GM12878 (cell line): ENCODE measurements around the gene ITPR3. TPM values are rescaled to one million over a fixed set of nuclear protein-coding genes. Genes with fewer than 3 reads are reported as not detected.

Experiments
- ATAC-seq: fragments of 200-7000 bp; cut with Tn5 transposase; 3 replicates; pipeline ENCODE4 v1.9.1; 2020; ENCODE audit warnings: mild to moderate bottlenecking, moderate library complexity
- BruUV-seq: library from RNA; stranded (reverse); fragments of 400-500 nt; replicated peaks from 2 replicates; lab custom pipeline; 2021; lab: Mats Ljungman, UMichigan
- CTCF ChIA-PET: fragments of 300-600 bp; sonication (Branson Sonifier 250); formaldehyde crosslinking; extraction: SDS; loops from one replicate; lab custom pipeline; 2021; ENCODE audit warnings: inconsistent platforms; lab: Yijun Ruan, JAX
- POLR2A ChIA-PET: fragments of 350-600 bp; formaldehyde crosslinking; extraction: SDS; loops from one replicate; lab custom pipeline; 2021; ENCODE audit warnings: inconsistent platforms; lab: Charles Lee
- RAD21 ChIA-PET: fragments of 300-600 bp; sonication (Branson Sonifier 250); formaldehyde crosslinking; loops from one replicate; lab custom pipeline; 2023; ENCODE audit warnings: antibody characterized with exemption; ENCODE audit not compliant: unreplicated experiment; lab: Charles Lee
- SMC1A ChIA-PET: fragments of 300-600 bp; sonication (Branson Sonifier 250); formaldehyde crosslinking; loops from one replicate; lab custom pipeline; 2023; ENCODE audit not compliant: unreplicated experiment, uncharacterized antibody; lab: Charles Lee
- DNase-seq: peaks from one replicate; pipeline ENCODE4 v3.0.0-alpha.2; 2011; ENCODE audit warnings: low read depth, low spot score
- FAIRE-seq: peaks from 3 replicates; lab custom pipeline; 2011; peaks lifted over from hg19 to GRCh38; lab: Jason Lieb, UNC
- H2AFZ ChIP-seq: 2 replicates; pipeline ENCODE4 v1.6.0; 2011; ENCODE audit warnings: low read depth, low read length, control low read depth; ENCODE audit not compliant: control insufficient read depth
- H3K27ac ChIP-seq: 2 replicates; pipeline ENCODE4 v1.5.1; 2011; ENCODE audit warnings: control low read depth; ENCODE audit not compliant: control insufficient read depth, insufficient read depth
- H3K27me3 ChIP-seq, 2 experiments: replicated peaks in 1 of 2; 2 replicates each; pipeline versions ENCODE4 v1.6.0 to v1.6.1; 2011; ENCODE audit warnings: low read length in 1 of 2; ENCODE audit not compliant: control insufficient read depth in 2 of 2, insufficient read depth in 2 of 2
- H3K36me3 ChIP-seq, 2 experiments: 2 replicates each; pipeline ENCODE4 v1.5.1; 2011; ENCODE audit warnings: low read length in 1 of 2; ENCODE audit not compliant: control insufficient read depth in 2 of 2, insufficient read depth in 2 of 2
- H3K4me1 ChIP-seq: 2 replicates; pipeline ENCODE4 v1.6.1; 2011; ENCODE audit warnings: mild to moderate bottlenecking, low read length, moderate library complexity, mixed read lengths; ENCODE audit not compliant: control insufficient read depth, insufficient read depth
- H3K4me2 ChIP-seq: 2 replicates; pipeline ENCODE4 v1.6.0; 2011; ENCODE audit warnings: control low read depth; ENCODE audit not compliant: control insufficient read depth, insufficient read depth
- H3K4me3 ChIP-seq: fragments of 200-600 bp; sonication (generic); 2 replicates; pipeline ENCODE4 v1.5.1; 2016
- H3K79me2 ChIP-seq: 2 replicates; pipeline ENCODE4 v1.6.0; 2011; ENCODE audit warnings: low read length; ENCODE audit not compliant: control insufficient read depth, insufficient read depth
- H3K9ac ChIP-seq: 2 replicates; pipeline ENCODE4 v1.8.0; 2011; ENCODE audit warnings: low read length, control low read depth, mixed read lengths; ENCODE audit not compliant: control insufficient read depth, insufficient read depth
- H3K9me3 ChIP-seq: replicated peaks from 3 replicates; pipeline ENCODE4 v1.5.1; 2011; ENCODE audit warnings: mild to moderate bottlenecking, low read length; ENCODE audit not compliant: control insufficient read depth, insufficient read depth
- H4K20me1 ChIP-seq: 2 replicates; pipeline ENCODE4 v1.6.0; 2011; ENCODE audit not compliant: control insufficient read depth, insufficient read depth
- CBFB ChIP-seq: IDR thresholded peaks from 2 replicates; pipeline ENCODE4 v1.6.1; 2016; ENCODE audit warnings: antibody characterized with exemption, low read depth
- EP300 ChIP-seq, 2 experiments: fragments of 150-350 bp in 1 of 2; IDR thresholded peaks; 2 replicates each; pipeline ENCODE4 v1.6.1; 2011 to 2012; ENCODE audit warnings: low read depth in 2 of 2, low read length in 2 of 2, borderline replicate concordance in 1 of 2, improper control_type of control experiment in 1 of 2, inconsistent platforms in 1 of 2; ENCODE audit not compliant: control insufficient read depth in 1 of 2
- GATAD2B ChIP-seq: fragments of 450-650 bp; conservative IDR thresholded peaks from 2 replicates; pipeline ENCODE4 v1.6.1; 2017; ENCODE audit warnings: low read depth, mild to moderate bottlenecking, moderate library complexity
- HDGF ChIP-seq: fragments of 450-650 bp; IDR thresholded peaks from 2 replicates; pipeline ENCODE4 v1.6.1; 2016; ENCODE audit warnings: antibody characterized with exemption
- IKZF2 ChIP-seq, 2 experiments: fragments of 450-650 bp; IDR thresholded peaks; 2 replicates each; pipeline ENCODE4 v1.6.1; 2017; ENCODE audit warnings: mild to moderate bottlenecking in 2 of 2, moderate library complexity in 2 of 2
- MYB ChIP-seq: fragments of 150-350 bp; IDR thresholded peaks from 2 replicates; pipeline ENCODE4 v1.6.1; 2014; ENCODE audit warnings: mild to moderate bottlenecking, low read depth, low read length, borderline replicate concordance
- PML ChIP-seq: IDR thresholded peaks from 2 replicates; pipeline ENCODE4 v1.6.1; 2012; ENCODE audit warnings: low read length, inconsistent platforms
- RBBP5 ChIP-seq: fragments of 200-600 bp; sonication (generic); conservative IDR thresholded peaks from 2 replicates; pipeline ENCODE4 v1.6.1; 2016
- RUNX3 ChIP-seq: IDR thresholded peaks from 2 replicates; pipeline ENCODE4 v1.6.1; 2012; ENCODE audit warnings: low read length, inconsistent platforms
- SMARCA5 ChIP-seq: fragments of 450-650 bp; IDR thresholded peaks from 2 replicates; pipeline ENCODE4 v1.6.1; 2017; ENCODE audit warnings: mild to moderate bottlenecking
- SPI1 ChIP-seq: IDR thresholded peaks from 2 replicates; pipeline ENCODE4 v1.6.1; 2011; ENCODE audit warnings: low read depth, mild to moderate bottlenecking, low read length, moderate library complexity, borderline replicate concordance; ENCODE audit not compliant: insufficient read depth
- ZNF622 ChIP-seq: fragments of 450-650 bp; IDR thresholded peaks from 2 replicates; pipeline ENCODE4 v1.6.1; 2017; ENCODE audit warnings: mild to moderate bottlenecking, inconsistent platforms
- ZSCAN29 ChIP-seq: fragments of 450-650 bp; IDR thresholded peaks from 2 replicates; pipeline ENCODE4 v1.6.1; 2017; ENCODE audit warnings: mild to moderate bottlenecking, moderate library complexity
- WGBS: methylation state at CpG from one replicate; pipeline ENCODE4 v1.1.6; 2016; ENCODE audit warnings: low lambda C conversion rate; ENCODE audit not compliant: insufficient replicate concordance, insufficient coverage; ENCODE audit errors: missing lambda C conversion rate; 5-methylcytosine and 5-hydroxymethylcytosine counted together
- in situ Hi-C: fragments of 300-500 bp; cut with MboI; formaldehyde crosslinking; loops from 9 replicates; pipeline ENCODE4 v1.14.3; 2018; ENCODE audit warnings: mixed read lengths
- intact Hi-C: fragments of 100-400 bp; cut with micrococcal nuclease; formaldehyde crosslinking; loops from one replicate; pipeline ENCODE4 v1.14.2; 2022; ENCODE audit not compliant: unreplicated experiment
- polyA plus RNA-seq, 11 experiments: library from polyadenylated mRNA; depleted of rRNA in 4 of 11; unstranded in 6 of 11; stranded (reverse) in 5 of 11; fragments of >200 nt; fragmentation: Nextera tagmentation in 4 of 11; fragmentation: Illumina TruSeq in 1 of 11; extraction: Ambion mirVana in 4 of 11; extraction: Trizol in 1 of 11; gene quantifications; 1 replicate in 1 of 11; 2 replicates in 10 of 11; pipeline versions ENCODE4 v1.2.1 to v1.2.3, GENCODE V29; 2011 to 2016; ENCODE audit warnings: inconsistent platforms in 2 of 11, missing spikeins in 2 of 11, low read depth in 1 of 11
- total RNA-seq, 4 experiments: library from RNA; depleted of rRNA in 3 of 4; stranded (reverse); fragments of >200 nt in 3 of 4; fragmentation: Illumina TruSeq in 1 of 4; extraction: Trizol in 1 of 4; gene quantifications; 2 replicates each; pipeline versions ENCODE4 v1.2.1 to v1.2.3, GENCODE V29; 2013 to 2021
- TF ChIP-seq, protein P1 (sequence below): fragments of 450-650 bp; IDR thresholded peaks from 2 replicates; pipeline ENCODE4 v1.6.1; 2016; ENCODE audit warnings: mild to moderate bottlenecking
- TF ChIP-seq, protein P2 (sequence below): fragments of 450-650 bp; IDR thresholded peaks from 2 replicates; pipeline ENCODE4 v1.6.1; 2017; ENCODE audit warnings: mild to moderate bottlenecking, moderate library complexity
- TF ChIP-seq, protein P3 (sequence below): IDR thresholded peaks from 2 replicates; pipeline ENCODE4 v1.6.1; 2011; ENCODE audit warnings: mild to moderate bottlenecking, low read depth, low read length, moderate library complexity; ENCODE audit not compliant: insufficient replicate concordance
- TF ChIP-seq, protein P4 (sequence below): fragments of 450-650 bp; IDR thresholded peaks from 2 replicates; pipeline ENCODE4 v1.6.1; 2017; ENCODE audit warnings: borderline replicate concordance

Gene ITPR3
- total and polyA plus RNA-seq, 10 of the 15 experiments (the other 5 are each of a cell fraction or from before 2014, with no cell fraction given) = 0.32 to 34.0 (median 11.9) TPM

DNA sequence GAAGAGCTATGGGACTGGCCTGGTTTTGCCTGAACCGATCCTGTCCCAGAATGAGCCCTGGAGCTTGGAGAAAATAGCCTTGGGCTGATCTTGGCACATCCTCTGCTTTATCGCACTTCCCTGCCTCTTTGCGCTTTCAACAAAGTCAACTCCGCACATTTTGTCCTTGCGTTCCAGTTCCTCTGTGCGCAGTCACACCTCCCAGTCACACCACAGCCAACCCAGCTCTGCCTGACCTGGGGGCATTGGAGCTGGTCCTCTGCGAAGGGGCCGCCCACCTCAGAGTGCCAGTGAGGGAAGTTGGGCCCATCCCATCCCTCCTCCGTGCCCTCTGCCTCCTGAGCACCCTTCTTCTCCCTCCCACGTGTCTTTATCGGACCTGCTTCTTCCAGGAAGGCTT lies 107.3 kb downstream of the ITPR3 start:
- in situ Hi-C loops (no loop called here), intact Hi-C loops (no loop called here)
- Histone ChIP-seq H3K27ac (no peak overlapping the region), H3K9ac (no peak overlapping the region), H3K4me2 (no peak overlapping the region), H4K20me1 (no peaks in the 10 kb centered on the region; the same call in 1 of the 2 replicates), H3K4me3 (no peak overlapping the region), H3K36me3 (no peaks in the 10 kb centered on the region), H3K4me1 (no peaks in the 10 kb centered on the region), H3K27me3 (peaks cover 4 to 11% of the 10 kb centered on the region in 2 experiments; a peak in 2 of 4 replicates), H3K9me3 (no peaks in the 10 kb centered on the region), H2AFZ (no peak overlapping the region), H3K79me2 (no peaks in the 10 kb centered on the region)
- RAD21 ChIA-PET = no interaction called here
- FAIRE-seq = no peak
- DNase-seq = no peak
- POLR2A ChIA-PET = no interaction called here
- CTCF ChIA-PET = interaction anchor here (0.9 to 1.0 kb wide), 2 partner anchors 17 to 38 kb away, joined by 3 read pairs; partner anchors contain the start of gene UQCC2
- no TSS peak for BruUV-seq
- TF ChIP-seq CBFB = no peak
- TF ChIP-seq RBBP5 = no peak
- TF ChIP-seq ZNF622 = no peak
- TF ChIP-seq, protein P1, sequence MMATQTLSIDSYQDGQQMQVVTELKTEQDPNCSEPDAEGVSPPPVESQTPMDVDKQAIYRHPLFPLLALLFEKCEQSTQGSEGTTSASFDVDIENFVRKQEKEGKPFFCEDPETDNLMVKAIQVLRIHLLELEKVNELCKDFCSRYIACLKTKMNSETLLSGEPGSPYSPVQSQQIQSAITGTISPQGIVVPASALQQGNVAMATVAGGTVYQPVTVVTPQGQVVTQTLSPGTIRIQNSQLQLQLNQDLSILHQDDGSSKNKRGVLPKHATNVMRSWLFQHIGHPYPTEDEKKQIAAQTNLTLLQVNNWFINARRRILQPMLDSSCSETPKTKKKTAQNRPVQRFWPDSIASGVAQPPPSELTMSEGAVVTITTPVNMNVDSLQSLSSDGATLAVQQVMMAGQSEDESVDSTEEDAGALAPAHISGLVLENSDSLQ = no peak
- TF ChIP-seq SPI1 = no peak
- no peak for TF ChIP-seq HDGF
- no peak for TF ChIP-seq GATAD2B
- no peak for TF ChIP-seq ZSCAN29
- no peak for TF ChIP-seq MYB
- no peak for TF ChIP-seq SMARCA5
- no peak for TF ChIP-seq PML
- TF ChIP-seq, protein P2, sequence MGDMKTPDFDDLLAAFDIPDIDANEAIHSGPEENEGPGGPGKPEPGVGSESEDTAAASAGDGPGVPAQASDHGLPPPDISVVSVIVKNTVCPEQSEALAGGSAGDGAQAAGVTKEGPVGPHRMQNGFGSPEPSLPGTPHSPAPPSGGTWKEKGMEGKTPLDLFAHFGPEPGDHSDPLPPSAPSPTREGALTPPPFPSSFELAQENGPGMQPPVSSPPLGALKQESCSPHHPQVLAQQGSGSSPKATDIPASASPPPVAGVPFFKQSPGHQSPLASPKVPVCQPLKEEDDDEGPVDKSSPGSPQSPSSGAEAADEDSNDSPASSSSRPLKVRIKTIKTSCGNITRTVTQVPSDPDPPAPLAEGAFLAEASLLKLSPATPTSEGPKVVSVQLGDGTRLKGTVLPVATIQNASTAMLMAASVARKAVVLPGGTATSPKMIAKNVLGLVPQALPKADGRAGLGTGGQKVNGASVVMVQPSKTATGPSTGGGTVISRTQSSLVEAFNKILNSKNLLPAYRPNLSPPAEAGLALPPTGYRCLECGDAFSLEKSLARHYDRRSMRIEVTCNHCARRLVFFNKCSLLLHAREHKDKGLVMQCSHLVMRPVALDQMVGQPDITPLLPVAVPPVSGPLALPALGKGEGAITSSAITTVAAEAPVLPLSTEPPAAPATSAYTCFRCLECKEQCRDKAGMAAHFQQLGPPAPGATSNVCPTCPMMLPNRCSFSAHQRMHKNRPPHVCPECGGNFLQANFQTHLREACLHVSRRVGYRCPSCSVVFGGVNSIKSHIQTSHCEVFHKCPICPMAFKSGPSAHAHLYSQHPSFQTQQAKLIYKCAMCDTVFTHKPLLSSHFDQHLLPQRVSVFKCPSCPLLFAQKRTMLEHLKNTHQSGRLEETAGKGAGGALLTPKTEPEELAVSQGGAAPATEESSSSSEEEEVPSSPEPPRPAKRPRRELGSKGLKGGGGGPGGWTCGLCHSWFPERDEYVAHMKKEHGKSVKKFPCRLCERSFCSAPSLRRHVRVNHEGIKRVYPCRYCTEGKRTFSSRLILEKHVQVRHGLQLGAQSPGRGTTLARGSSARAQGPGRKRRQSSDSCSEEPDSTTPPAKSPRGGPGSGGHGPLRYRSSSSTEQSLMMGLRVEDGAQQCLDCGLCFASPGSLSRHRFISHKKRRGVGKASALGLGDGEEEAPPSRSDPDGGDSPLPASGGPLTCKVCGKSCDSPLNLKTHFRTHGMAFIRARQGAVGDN = no peak
- TF ChIP-seq, protein P3, sequence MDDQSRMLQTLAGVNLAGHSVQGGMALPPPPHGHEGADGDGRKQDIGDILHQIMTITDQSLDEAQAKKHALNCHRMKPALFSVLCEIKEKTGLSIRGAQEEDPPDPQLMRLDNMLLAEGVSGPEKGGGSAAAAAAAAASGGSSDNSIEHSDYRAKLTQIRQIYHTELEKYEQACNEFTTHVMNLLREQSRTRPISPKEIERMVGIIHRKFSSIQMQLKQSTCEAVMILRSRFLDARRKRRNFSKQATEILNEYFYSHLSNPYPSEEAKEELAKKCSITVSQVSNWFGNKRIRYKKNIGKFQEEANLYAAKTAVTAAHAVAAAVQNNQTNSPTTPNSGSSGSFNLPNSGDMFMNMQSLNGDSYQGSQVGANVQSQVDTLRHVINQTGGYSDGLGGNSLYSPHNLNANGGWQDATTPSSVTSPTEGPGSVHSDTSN = no peak
- TF ChIP-seq, protein P4, sequence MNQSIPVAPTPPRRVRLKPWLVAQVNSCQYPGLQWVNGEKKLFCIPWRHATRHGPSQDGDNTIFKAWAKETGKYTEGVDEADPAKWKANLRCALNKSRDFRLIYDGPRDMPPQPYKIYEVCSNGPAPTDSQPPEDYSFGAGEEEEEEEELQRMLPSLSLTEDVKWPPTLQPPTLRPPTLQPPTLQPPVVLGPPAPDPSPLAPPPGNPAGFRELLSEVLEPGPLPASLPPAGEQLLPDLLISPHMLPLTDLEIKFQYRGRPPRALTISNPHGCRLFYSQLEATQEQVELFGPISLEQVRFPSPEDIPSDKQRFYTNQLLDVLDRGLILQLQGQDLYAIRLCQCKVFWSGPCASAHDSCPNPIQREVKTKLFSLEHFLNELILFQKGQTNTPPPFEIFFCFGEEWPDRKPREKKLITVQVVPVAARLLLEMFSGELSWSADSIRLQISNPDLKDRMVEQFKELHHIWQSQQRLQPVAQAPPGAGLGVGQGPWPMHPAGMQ = no peak
- TF ChIP-seq EP300 (IDR thresholded peaks at IDR 0.05; ENCODE audit: borderline replicate concordance in 1 of 2, control insufficient read depth in 1 of 2, low read depth in 2 of 2, low read length in 2 of 2) = no peak
- no peak for TF ChIP-seq IKZF2 (IDR thresholded peaks at IDR 0.05)
- no peak for TF ChIP-seq RUNX3
- WGBS = 69% methylated on average over 11 of the region's 11 CpGs
- no peak for ATAC-seq
- SMC1A ChIA-PET = no interaction called here
